DMS79 treated with DMSO at 0.1 percent for 48 hours (cell line): Measurements from ENCODE around the gene SLC35E1.
"Not testable (repeated sequence)": the region's sequence is repeated elsewhere in the genome, so short reads cannot be mapped to it uniquely, and the experiment has no call there.

ENCODE experiments used
- DNase-seq: peaks from one replicate; lab custom pipeline; 2025; lab: John Stamatoyannopoulos, UW

Gene SLC35E1

DNA sequence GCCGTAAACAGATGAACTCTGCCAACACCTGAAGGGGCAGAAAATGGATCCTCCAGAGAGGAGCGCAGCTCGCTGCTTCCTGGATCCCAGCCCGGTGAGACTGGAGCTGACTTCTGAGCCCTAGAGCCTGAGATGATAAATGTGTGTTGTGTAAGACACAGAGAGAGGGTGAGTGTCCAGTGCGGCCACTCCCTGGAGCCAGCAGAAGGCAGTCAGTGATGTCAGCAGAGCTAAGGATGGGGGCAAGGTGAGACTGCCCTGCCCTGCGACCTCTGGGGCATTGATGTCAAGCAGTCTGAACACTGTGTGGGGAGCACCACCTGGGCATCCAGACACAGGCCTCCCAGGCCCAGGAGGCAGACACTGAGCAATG lies 9.7 kb upstream of the SLC35E1 start:
- DNase-seq = no peak

DNA sequence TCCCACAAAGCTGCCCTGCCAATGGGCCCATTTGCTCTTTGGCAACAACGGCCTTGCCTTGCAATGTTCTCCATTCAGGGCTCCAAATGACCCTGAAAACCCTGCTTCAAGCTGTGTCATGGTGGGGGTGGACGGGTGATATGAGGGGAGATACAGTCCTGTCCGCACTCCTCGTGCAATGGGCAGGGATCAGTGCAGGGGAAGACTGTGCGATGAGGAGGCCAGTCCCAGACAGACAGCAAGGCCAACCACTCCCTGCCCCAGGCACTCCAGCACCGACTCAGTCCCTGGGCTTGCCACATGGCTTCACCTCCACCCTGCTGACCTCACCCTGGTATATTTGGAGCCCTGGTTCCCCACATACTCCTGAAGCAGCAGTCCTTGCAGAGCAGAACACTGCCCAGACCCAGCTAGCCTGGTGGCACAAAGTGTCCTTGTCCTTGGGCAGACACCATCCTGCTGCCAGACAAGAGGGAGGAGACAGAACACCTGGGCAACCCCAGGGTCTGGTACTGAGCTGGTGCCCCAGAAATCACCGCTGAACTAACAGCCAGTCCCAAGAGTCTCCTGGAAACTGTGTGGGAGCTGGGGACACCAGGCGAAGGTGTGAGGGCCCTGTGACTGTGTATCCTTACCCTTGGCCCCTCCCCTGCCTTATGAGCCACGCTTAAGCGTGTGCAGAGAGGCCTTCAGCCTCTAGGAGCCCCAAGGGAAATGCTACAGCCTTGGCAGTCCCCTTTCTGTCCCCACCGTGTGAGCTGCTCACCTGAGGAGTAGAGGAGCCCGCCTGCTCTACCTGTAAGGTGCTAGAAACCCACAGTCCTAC lies 9.1 kb upstream of the SLC35E1 start:
- DNase-seq = peak; percentile 33

DNA sequence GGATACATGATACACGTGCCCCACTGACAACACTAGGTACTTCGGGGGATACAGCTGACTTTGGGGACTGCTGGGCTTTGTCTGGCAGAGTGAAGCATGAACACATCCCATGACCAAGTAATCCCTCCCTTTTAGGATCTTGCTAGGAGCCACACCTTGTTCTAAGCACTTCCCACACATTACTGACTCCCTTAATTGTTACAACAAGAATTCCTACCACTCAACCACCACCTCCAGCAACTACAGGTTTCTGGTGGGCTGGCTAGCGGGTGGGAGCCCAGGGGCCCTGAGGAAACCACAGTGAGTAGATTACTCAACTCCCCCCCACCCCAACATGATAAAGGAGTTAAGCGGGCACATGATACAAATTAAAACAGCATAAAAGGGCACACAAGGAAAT lies 7.2 kb upstream of the SLC35E1 start:
- DNase-seq = no peak

- no peak for DNase-seq
Observed at GRCh38 chr19:16577531-16577985, 5.3 kb upstream of the SLC35E1 start.

GRCh38 chr19:16576690-16577530 lies 4.7 kb upstream of the SLC35E1 start:
- no peak for DNase-seq

DNA sequence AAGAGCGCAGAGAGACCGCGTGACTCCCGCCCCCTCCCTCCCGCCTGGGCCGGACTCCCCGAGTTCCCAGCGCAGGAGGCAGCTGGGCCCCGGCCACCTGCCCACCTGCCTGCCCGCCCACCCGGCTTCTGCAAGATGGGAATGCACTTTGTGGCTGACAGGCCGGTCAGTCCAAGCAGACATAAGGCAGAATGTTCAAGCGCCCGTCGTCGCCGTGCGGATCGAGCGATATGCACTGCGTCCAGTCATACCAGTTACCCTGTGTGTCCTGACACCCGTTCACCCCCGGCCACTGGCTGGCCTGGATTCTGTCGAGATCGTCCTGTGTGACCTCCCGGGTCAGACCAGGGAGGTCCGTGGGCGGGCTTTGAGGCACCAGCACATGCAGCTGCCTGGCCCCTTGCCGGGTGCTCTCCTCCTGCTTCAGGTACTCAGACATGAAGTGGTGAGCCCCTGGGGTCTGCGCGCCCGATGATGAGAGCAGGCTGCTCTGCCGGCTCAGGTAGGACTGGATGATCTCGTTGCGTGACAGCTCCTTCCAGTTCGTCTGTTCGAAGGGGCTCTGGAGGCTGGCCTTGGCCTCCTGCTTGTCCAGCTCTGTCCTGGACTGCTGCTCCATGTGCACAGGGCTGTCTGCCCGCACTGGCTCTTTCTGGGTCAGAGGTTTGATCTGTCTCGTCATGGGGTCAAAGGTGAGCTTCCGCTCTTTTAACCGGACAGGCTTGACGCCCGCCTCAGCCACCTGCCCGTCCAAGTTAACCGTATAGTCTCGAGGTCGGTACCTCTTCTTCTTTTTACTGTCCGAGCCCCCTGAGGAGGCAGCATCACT lies 3.9 kb upstream of the SLC35E1 start:
- DNase-seq = no peak

DNA sequence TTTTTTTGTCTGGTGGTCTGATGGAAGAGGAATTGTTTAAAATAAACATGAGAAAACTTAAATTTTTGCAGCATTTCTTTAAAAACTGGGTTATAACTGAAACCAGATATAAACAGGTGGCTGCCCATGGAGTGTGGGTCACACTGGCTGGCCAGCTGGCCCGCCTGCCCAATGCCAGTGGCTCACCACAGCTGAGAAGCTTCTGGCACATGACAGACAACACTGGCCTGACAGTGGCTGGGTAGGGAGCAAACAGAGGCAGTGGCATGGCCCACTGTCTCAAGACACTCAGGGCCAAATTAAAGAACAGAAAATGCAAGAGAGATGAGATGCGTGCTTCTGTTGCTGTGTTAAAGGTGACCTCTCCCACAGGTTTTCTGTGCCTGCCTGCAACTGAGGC lies 3.1 kb upstream of the SLC35E1 start:
- DNase-seq = no peak

GRCh38 chr19:16573925-16574324 lies 1.7 kb upstream of the SLC35E1 start:
- DNase-seq = no peak

- no peak for DNase-seq
Observed at GRCh38 chr19:16573296-16573695, 1.1 kb upstream of the SLC35E1 start.

DNA sequence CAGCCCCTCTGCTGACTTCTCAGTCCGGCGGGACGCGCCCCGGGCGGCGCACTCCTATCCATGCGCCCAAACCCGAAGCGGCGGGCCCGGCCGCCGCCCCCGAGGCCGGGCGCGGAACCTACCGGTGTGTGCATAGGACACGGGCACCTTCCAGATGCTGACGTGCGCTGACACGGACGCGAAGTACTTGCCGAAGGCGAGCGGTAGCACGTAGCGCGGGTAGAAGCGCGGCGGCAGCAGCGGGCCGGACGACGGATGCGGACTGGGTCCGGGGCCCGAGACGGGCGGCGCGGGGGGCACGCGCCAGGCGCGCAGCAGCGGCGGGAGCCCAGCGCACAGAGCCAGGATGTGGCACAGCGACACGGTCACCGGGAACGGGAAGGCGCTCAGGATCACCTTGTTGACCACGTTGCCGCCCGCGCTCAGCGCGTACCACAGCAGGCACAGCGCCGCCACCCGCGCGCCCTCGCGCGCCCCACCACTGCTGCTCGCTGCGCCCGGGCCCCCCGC lies 338 bp downstream of the SLC35E1 start:
- DNase-seq = no peak

- DNase-seq = no peak
Observed at GRCh38 chr19:16571283-16571682, 932 bp downstream of the SLC35E1 start.

DNA sequence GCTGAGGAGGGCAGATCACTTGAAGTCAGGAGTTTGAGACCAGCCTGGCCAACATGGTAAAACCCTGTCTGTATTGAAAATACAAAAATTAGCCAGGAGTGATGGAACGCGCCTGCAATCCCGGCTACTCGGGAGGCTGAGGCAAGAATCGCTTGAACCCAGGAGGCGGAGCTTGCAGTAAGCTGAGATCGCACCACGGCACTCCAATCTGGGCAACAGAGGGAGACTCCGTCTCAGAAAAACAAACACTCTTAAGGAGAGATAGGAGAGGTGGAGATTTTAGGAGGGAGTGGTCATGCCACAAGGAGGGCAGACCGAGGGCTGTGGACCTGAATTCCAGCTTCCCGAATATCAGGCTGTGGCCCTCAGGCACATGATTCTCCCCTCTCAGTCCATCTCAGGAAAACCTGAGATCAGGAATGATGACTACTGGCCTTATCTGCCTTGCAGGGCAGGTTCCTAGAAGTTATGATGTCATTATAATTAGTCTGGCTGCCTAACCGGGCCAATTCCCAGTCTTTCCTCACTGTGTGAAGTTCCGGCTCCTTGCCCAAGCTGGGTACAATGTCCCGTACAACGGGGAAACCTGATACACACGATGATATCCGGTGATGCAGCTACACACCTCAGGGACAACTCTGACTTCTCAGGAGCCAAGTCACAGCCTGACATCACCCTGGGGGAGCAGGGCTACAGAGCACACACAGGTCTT lies 2.5 kb downstream of the SLC35E1 start:
- no peak for DNase-seq

- DNase-seq = no peak
Observed at GRCh38 chr19:16566702-16567101, 5.5 kb downstream of the SLC35E1 start.

DNA sequence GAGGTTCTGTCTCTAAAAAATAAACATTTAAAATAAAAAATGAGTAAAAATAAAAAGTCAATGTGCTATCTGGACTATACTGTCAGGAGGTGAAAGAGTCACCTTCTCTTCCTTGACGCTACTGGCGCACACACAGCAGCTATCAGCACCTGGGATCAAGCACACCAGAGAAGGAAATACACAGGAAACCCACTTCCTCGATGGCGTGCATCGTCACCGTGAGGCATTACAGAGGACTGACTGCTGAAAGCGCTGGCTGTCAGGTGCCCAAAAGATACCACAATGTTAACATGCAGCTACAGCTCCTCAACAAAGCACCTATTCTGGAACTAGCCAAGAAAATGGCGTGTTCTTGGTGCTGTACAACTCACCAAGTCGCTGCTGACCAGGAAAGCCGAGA lies 6.1 kb downstream of the SLC35E1 start:
- no peak for DNase-seq

GRCh38 chr19:16564842-16565241 lies 7.4 kb downstream of the SLC35E1 start:
- no peak for DNase-seq

DNA sequence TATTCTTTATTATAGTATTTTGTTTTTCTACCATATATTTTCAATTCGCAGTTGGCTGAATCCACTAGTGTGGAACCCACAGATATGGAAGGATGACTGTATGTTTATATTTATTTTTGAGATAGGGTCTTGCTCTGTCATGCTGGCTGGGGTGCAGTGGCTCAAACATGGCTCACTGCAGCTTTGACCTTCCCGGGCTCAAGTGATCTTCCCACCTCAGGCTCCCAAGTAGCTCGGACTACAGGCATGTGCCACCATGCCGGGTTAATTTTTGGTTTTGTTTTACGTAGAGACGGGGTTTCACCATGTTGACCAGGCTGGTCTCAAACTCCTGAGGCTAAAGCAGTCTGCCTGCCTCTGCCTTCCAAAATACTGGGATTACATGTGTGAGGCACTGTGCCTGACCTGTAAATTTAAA lies 9.6 kb downstream of the SLC35E1 start:
- no peak for DNase-seq

GRCh38 chr19:16561382-16561781 lies 10.8 kb downstream of the SLC35E1 start:
- no peak for DNase-seq

- DNase-seq = no peak
Observed at GRCh38 chr19:16559780-16560276, 12.4 kb downstream of the SLC35E1 start.

DNA sequence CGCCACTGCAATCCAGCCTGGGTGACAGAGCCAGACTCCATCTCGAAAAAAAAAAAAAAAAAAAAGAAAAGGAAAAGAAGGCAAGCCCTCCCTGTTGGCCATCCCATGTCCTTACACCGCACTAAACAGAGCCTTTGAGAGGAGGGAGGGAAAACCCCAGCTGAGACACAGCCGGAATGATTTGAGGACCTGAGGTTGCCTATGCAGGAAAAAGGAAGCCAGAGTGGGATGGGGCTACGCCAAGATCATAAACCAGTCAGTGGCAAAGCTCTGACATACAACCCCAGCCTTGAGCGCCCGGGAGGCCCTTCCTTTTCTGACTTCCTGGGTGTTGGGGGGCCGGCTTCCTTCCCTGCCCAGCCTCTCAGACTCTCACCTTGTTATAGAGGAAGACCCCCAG lies 17.4 kb downstream of the SLC35E1 start:
- no peak for DNase-seq

DNA sequence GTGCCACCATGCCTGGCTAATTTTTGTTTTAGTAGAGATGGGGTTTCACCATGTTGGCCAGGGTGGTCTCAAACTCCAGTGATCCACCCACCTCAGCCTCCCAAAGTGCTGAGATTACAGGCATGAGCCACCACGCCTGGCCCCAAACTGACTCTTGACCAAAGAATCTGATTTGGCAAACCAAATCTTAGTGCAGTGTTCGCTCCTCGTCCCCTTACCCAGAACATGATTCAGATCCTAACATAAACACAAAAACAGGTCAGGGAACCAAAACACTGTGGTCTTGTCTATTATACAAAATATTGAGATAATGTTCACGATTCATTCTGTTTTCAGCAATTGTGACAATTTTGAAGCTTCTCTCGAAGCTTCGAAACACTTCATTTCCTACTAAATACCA lies 20.3 kb downstream of the SLC35E1 start:
- not testable (repeated sequence) for DNase-seq

- no peak for DNase-seq
Observed at GRCh38 chr19:16548956-16549355, 23.3 kb downstream of the SLC35E1 start.
